GM19099 (cell line): ENCODE data around the gene IQCM.

ENCODE experiments used
- POLR2A ChIP-seq: IDR thresholded peaks from 3 replicates; pipeline ENCODE4 v1.6.1; 2011; ENCODE audit warnings: low read depth; ENCODE audit not compliant: insufficient read length; ENCODE audit errors: extremely low read depth

Gene IQCM

DNA sequence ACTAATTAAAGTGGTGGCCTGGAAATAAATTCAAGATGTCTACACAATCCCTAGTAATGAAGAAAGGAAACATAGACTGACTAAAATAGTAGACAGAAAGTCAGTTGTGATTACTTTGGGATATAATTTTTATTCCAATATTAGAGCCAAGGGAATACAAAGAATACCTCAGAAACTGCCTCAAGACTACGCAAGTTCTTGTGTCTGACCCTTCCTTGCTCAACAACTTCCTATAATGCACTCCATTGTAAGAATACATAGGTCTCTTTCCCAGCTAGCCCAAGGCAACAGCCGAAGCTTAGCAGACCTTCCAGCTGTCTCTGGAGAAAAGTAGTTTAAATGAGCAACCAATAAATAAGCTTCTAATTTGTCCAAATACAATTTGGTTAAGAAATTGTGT, 315.9 kb downstream of the IQCM start:
- no peak for TF ChIP-seq POLR2A

DNA sequence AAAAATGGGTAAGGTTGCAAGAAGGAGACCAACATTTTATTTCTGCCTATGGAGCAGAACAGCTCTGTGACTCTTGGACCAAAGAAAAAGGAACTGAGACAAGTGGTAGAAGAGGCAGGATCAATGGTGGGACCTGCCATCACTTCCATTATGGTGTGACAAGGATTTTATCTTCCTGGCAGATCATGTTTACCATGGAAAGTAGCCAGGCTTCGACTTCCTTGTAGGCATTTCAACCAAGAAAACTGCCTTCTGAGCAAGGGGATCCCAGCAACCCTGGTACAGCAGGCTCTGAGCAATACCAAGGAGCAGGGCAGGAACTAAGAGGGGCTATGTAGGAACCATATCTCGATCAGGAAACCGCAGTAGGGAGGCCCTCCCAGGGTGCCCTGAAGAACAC, 317.4 kb downstream of the IQCM start:
- no peak for TF ChIP-seq POLR2A

DNA sequence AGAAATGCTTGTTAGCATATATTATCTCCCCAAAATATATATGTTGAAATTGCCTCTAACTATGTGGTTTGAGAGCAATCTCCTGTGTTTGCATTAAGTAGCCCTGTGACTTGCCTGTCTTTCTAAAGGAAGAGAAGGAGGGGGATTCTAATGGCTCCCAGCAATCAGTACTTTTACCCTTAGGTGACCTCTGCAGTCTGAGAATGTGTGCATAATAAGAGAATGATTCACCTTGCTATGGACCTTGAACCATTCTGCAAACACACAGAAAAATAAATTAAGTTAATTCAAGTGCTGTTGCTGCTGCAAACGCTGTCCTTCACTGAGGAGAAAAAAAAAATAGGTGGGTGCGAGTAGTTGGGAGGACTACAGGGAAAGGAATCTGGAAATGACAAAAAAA, 322.2 kb downstream of the IQCM start:
- no peak for TF ChIP-seq POLR2A

DNA sequence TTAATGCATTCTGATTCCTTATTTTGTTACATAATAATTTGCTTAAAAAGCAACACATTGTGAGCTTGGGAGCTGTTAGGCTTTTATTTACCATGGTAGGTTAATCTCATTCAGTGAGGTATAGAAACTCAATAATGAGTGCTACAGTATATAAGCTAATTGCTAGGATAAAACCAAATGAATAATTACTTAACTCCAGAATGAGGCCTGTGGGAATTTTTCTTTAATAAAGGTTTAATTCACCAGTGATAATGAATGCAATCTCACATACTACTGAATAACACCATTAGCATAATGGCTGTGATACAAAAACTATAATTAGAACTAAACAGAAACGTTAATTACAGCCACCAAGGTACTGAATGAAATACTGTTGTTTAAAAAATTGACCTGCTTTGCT, 326.3 kb downstream of the IQCM start:
- no peak for TF ChIP-seq POLR2A

DNA sequence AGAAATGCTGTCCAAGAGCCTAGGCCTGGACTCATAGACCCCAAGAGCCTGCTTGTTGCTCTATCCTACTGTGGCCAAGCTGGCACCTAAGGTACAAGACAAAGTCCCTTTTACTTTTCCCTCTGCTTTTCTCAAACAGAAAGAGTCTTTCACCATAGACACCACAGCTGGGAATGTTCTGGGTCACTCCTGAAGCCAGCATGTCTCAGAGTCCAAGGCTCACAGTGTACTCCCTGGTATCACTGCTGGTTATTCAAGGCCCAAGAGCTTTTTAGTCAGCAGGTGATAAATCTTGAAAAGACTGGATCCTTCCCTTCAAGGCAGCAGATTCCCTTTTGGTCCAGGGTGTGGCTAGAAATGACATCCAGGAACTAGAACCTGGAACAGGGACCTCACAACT, 328.8 kb downstream of the IQCM start:
- TF ChIP-seq POLR2A: no peak

DNA sequence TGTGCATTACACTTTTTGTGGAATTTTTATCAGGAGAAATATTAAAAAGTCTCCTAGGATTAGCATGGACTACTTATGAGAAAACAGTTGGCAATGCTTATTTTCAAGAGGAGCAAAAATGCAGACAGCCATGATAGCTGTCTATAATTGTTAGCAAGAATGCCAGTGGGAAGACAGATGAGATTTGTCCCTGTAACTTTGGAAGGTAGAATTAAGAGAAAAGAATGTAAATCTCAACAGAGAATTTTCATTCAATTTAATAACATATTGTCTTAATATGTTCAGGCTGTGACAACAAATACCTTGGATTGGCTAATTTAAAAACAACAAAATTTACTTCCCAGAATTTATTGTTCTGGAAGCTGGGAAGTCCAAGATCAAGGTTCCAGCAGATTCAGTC, 349.2 kb downstream of the IQCM start:
- no peak for TF ChIP-seq POLR2A

DNA sequence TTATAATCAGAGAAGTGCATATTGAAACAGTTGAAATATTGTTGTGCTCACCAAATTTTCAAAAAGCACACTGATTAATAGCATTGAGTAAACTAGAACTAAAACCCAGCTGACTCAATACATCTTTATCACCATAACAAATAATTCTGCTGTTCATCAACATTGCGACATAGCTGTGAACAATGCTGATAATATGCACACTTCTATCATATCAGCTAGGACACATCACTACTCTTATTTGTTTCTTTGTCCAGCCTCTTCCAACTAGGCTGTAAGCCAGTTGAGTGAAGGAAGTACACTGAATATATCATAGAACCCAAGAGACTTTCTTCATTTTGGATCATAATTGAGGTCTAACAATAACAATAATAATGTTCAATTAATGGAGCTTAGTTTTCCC, 349.7 kb downstream of the IQCM start:
- TF ChIP-seq POLR2A: no peak

DNA sequence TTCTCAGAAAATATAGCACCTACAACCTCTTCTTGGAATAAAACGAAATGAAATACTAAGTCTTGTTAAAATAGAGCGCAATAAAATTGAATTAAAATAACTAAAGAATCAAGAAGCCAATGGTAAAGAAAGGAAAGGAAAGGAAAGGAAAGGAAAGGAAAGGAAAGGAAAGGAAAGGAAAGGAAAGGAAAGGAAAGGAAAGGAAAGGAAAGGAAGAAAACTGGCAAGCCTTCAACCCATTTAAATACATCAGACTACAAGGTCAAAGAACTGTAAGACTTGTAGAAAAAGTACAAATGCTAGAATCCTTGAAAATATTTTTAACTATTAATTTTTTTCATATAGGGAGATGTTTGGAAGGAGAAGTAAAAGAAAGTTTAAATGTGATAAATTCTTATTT, 372.1 kb downstream of the IQCM start:
- TF ChIP-seq POLR2A: no peak

DNA sequence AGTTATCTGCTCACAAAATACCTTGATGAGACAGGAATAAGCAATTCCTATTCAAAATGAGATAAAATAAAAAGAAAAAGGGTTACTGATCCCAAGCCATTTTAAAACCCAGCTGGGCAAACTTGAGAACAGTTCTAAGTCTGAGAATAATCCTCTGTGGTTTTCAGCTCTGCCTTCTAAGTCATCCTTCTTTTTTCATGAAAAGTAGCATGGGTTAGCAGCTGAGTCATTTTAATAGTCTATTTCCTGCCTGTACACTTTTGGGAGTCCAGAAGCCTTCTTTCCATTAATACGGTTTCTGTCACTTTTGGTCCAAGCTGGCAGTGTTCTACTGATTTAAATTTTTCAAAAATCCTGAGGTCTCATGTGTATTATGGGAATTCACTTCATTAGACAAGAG, 374.3 kb downstream of the IQCM start:
- no peak for TF ChIP-seq POLR2A

DNA sequence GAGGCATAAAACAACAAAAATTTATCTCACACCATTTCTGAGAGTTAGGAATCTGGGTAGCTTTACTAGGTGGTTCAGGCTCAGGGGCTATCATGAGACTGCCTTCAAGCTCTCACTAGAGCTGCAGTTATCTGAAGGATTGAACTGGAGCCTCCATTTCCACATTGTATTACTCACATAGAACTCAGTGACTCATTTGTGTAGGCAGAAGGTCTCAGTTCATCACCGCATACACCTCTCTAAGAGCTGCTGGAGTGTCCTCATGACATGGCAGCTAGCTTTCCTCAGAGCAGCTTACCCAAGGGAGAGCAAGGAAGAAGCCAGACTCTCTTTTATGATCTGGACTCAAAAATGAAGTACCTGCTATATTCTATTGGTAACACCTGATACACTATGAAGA, 389.2 kb downstream of the IQCM start:
- TF ChIP-seq POLR2A: no peak

DNA sequence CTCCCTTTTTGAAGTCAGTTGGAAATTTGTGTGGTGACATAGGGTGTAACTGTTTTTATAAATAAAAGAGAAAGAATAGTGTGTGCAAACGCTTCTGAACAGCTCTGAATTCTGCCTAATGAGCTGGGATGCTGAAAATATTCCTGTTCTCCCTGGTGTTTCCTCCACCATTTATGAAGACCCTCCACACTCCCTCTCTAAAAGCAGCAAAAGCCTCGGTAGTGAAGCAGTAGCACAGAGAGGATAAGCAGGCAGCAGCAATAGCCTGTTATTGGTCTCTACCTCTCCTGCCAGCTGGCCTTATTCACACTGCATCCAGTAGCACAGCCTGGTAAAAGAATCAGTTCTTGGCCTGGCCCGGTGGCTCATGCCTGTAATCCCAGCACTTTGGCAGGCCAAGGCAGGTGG, 406.1 kb downstream of the IQCM start:
- TF ChIP-seq POLR2A: no peak

DNA sequence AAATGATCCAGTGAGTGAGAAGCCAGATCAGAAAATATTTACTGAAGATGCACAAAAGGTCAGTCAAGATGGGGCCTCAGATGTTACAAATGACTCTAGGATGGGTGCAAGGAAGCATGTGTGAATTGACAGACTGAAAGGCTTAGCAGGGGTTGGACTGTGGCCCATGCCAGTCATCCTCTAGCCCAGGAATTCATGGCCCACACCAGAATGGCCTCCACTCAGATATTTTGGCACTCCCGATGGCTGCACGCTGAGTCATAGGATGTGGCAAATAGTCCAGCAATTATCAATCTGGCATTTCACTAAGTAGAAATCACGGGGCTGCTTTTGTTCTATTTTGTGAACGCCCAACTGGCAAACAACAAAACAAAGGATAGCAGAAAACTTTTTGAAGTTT, 406.5 kb downstream of the IQCM start:
- TF ChIP-seq POLR2A: no peak

DNA sequence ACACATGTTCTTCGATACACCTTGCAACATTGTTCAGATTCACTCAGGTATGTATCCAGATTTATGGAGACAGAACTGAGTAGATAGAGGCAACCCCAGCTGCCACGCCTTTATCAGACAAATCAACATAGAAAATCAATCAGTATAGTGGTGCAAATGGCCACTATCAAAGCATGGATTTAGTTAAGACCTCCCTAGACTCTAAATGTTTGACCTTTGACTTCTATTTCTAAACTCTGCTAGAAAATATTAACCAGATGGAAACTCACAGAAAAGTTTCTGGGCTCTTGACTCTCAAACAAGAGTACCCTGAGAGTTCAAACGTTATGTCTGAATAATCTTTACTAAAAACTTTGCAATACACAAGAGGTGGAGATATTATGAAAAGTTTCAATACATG, 411.5 kb downstream of the IQCM start:
- no peak for TF ChIP-seq POLR2A

DNA sequence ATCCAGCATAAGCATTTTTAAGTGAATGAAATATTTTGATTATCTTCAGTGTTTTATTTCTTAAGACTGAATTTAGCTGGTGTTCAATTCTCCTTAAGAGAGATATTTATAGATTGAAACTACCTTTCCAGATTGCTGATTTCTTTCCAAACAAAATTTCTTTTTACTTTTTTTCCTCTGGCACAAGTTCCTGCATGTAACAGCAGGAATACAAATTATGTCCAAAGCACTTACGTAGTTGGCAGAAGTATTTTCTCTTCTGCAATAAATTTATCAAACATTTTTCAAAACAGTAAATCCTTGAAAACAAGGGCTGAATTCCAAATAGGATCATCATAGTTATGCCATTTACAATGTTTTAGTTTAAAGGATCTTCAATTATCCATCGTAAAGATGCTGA, 412.6 kb downstream of the IQCM start:
- no peak for TF ChIP-seq POLR2A

DNA sequence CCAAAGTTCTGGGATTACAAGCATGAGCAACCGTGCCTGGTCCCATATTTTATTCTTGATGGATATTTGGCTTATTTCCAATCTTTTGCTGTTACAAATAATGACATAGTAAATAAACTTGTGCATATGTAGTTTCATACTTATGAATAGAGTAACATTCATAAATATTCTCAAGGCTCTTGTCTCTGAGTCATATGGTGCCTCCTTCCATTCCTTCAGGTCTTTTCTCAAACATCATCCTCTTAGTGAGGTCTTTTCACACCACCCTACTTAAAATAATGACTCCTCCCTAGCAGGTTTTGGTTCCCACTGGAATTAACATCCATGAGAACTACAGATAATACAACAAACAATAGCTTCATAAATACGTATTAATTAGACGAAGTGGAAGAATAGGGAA, 416.6 kb downstream of the IQCM start:
- no peak for TF ChIP-seq POLR2A

DNA sequence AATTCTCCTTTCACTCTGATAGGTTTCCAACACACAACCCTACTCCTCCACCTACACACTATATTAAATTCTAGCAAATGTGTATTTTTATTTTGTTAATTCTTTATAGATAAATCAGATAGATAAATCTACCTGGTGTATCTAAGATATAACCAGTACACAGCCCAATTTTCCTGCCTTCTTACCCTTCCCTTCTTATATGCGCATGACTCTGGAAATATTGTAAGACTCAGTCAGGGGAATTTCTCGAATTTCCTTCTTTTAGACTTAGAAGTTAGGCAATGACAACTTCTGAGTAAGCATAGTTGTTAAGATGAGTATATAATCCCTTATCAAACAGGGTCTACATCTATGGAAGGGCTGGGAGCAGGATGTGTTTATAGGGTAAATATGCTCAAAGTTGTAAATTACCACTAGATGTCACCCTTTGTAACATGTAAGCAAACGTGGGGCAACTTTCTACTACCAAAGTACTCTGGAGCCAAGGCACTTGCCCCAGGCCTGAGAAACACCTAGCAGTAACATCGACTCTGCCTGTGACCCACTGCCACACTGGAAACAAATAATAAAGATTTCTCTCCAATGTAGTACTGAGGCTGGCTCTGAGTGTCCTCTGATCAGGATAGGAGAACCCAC, 444.7 kb downstream of the IQCM start:
- no peak for TF ChIP-seq POLR2A

DNA sequence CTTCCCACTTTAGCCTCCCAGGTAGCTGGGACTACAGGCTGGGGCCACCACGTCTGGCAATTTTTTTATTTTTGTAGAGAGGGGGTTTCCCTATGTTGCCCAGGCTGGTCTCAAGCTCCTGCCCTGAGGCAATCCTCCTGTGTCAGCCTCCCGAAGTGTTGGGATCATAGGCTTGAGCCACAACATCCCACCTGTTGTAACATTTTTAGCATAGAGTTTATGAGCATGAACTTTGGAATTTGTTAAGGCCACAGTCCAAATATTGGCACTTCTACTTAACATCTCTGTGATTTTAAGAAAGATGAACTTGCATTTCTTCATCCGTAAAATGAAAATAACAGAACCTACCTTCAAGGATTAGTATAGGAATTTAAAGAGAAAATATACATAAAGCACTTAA, 445.6 kb downstream of the IQCM start:
- TF ChIP-seq POLR2A: no peak
